HL-60/S4 (cell line): Measurements from ENCODE around the gene CAMSAP1.

Experiments used
- in situ Hi-C: fragments of 300-500 bp; cut with MboI; formaldehyde crosslinking; loops from 2 replicates; pipeline ENCODE4 v1.14.3; 2022; ENCODE audit warnings: low sequenced_read_pairs

CAMSAP1 gene

DNA sequence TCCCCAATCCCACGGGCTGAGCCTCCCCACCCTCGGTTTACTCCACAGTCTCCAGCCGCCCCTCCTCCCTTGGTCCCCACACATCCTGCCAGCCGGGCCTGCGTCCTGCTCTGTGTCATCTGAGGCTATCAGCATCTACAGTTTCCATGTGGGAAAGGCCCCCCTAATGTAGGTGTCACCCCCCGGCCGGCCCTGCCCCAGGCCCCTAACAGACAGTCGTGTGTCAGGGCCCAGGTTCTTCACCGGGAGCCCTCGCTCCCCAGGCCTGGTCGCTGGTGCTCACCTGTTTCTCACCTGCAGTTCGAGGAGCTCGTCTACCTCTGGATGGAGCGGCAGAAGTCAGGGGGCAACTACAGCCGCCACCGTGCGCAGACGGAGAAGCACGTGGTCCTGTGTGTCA is 142.6 kb downstream of the CAMSAP1 start:
- in situ Hi-C loops = no loop called here

DNA sequence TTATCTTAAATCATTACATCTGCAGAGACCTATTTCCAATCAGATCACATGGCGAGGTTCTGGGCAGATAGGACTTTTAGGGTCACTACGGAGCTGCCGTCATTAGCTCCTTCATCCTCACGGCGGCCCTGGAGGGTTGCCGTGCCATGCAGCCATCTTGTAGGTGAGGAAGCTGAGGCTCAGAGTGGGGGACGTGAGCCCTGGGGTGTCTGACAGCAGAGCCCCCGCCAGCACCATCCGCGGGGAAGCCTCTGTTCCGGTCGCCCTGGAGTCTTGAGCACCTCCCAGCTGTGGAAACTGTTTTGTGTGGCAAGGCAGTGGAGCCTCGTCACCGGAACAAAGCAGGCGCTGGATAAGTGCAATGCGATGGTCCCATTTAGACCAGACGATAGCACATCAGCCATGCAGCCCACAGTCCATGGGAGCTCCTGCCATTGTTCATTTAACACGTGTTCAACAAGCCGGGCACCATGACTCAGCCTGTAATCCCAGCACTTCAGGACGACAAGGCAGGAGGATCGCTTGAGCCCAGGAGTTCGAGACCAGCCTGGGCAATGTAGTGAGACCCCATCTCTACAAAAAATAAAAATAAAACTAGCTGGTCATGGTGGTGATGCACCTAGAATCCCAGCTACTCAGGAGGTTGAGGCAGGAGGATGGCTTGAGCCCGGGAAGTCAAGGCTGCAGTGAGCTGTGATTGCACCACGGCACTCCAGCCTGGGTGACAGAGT is 143.5 kb downstream of the CAMSAP1 start:
- in situ Hi-C loops = no loop called here

DNA sequence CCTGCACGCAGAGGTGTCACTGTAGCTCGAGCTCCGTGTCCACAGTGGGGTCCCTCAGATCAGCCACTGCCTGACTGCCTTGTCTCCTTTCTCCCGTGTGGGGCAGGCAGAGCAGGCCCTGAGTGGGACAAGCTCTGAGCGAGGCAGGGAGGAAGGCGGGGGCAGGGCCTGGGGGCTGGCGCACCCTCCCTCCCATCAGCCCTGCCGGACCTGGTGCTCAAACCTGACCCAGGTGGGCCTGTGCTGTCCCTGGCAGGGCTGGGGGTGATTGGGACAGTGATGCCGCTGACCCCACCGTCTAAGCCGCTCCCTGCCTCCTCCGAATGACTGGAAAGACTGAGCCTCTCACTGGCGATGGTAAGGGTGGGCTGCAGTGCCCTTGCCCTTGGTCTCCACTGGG is 144.4 kb downstream of the CAMSAP1 start:
- in situ Hi-C loops = no loop called here

DNA sequence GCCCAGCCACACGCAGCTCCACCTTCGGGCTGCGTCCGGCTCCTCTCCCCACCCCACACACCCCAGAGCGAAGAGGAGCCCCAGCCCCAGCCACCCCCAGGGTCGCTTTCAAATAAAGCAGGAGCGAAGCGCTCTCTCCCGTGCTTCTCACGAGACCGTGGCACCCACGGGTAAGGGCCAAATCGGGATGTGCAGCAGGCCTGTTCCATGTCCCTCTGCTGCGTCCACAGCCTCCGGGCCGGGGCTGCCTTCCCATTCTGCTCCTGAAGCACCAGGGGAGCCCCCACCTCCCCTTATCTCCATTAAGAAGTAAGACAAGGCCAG is 145.5 kb downstream of the CAMSAP1 start:
- in situ Hi-C loops = no loop called here

DNA sequence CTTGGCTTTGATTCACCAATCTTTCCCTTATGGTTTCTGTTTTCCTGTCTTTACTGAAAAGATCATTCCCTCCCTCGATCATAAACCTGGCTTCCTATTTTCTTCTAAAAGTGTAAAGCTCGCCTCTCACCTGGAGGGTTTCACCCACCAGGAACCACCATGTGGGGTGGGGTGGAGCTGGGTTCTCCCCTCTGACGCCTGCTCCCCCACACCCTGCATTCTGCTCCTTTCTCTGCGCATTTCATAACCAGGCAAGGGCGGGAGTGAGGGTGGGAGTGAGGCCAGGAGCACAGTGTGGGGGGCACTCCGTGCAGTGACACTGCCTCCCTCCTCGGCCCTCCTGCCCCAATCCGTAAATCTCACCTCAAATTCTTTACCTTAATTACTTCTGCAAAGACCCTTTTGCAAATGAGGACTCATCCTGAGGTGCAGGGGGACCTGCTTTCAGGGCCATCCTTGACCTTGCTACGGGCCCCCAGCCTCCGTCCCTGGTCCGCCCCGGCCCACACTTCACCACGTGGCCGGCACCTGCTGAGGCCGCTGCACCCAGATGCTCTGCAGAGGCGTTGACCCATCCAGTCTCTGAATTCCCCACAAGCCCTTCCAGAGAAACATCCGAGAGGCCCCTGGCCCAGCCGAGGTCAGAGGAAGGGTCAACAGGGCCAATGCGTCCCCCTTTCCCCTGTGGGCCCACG is 146.0 kb downstream of the CAMSAP1 start:
- in situ Hi-C loops = no loop called here

DNA sequence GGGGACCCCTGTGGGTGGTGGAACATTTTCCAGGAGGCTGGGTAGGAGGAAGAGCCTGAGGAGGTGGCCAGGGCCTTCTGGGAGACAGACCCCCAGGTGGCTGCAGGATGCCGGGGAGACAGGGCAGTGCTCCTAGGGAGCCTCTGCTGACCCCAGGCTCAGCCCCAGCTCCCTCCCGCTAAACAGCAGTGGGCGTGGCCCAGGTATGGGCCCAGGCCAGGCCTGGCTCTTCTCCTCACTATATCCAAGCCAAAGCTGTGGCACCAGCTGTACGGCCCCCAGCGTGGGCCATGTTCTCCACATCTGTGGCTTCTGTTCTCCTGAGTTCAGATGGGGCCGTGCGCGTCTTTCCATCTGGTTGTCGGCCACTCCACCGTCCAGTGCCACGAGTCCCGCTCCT is 146.9 kb downstream of the CAMSAP1 start:
- in situ Hi-C loops = no loop called here

DNA sequence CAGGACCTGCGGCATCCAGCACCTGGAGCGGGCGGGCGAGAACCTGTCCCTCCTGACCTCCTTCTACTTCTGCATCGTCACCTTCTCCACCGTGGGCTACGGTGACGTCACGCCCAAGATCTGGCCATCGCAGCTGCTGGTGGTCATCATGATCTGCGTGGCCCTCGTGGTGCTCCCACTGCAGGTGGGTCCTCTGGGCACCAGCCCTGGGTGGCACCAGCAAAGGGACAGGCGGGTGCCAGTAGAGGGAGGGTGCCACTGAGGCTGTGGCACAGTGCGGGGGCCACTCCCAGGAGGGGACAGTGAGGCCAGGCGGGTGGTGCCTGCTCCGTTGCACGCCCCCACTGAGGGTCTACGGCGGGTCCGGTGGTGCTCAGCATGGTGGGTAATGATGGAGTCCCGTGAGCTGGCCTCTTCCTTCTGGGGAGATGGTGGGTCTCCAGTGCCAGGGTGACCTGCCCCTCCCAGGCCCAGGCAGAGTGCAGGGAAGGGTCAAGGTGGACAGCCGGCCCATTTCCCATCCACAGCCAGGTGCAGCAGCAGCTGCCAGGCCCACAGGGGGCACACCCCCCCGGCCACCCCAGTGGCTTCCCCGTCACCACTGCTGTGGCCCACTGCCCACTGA is 147.6 kb downstream of the CAMSAP1 start:
- in situ Hi-C loops = no loop called here

DNA sequence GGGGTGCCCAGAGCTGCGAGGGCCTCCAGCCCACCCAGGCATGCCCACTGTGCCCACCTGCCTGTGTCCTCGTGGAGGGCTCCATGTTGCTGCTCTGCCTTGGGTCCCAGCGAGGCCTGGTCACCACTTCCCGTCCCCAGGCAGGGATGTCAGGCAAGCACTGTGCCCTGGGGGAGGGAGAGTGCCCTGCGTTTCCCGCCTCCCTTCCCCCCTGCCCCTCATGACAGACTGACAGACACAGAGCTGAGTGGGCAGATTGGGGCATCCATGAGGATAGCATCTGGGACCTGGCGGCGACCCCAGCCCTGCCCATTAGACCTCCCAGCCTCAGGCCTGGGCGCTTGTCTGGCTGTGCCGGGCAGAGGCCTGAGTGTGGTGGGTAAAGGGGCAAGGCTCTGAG is 148.5 kb downstream of the CAMSAP1 start:
- in situ Hi-C loops = no loop called here
